NCI-H1436 treated with DMSO at 0.1 percent for 48 hours (cell line): ENCODE measurements around the gene USP37.
A peak's percentile ranks its signal among the peaks of the same experiment; 100 is the strongest.

Experiments
- DNase-seq: peaks from one replicate; lab custom pipeline; 2025; lab: John Stamatoyannopoulos, UW

The USP37 gene

GRCh38 chr2:218429911-218430692 lies 138.0 kb downstream of the USP37 start:
- no peak for DNase-seq

DNA sequence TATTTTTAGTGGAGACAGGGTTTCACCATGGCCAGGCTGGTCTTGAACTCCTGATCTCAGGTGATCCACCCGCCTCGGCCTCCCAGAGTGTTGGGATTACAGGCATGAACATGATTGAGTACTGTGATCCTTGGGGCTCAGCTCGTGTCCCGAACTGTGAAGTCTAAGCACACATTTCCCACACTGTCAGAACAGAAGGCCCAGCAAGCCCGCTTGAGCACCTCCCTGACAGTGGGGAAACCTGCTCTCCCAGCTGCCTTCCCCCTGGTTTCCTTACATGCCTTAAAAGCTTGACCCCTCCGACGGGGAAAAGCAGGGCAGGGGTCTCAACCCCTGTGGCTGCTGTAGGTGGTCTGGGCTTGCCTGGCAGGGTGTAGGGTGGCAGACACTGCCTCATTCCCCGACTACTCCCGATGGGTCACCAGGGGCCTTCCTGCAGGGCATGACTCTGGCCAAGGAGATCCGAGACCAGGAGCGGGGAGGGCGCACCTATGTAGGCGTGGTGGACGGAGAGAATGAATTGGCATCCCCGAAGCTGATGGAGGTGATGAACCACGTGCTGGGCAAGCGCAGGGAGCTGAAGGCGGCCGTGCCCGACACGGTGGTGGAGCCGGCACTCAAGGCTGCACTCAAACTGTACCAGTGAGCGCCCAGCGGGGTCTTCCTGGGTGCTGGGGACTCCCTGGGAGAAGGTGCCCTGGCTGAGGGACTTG lies 139.1 kb downstream of the USP37 start:
- no peak for DNase-seq

- DNase-seq, result no peak
These were observed 140.4 kb downstream of the USP37 start for GRCh38 chr2:218427741-218428140.

- no peak for DNase-seq
These were observed 142.6 kb downstream of the USP37 start for GRCh38 chr2:218425531-218425930.

GRCh38 chr2:218423584-218423983 lies 144.6 kb downstream of the USP37 start:
- no peak for DNase-seq

DNA sequence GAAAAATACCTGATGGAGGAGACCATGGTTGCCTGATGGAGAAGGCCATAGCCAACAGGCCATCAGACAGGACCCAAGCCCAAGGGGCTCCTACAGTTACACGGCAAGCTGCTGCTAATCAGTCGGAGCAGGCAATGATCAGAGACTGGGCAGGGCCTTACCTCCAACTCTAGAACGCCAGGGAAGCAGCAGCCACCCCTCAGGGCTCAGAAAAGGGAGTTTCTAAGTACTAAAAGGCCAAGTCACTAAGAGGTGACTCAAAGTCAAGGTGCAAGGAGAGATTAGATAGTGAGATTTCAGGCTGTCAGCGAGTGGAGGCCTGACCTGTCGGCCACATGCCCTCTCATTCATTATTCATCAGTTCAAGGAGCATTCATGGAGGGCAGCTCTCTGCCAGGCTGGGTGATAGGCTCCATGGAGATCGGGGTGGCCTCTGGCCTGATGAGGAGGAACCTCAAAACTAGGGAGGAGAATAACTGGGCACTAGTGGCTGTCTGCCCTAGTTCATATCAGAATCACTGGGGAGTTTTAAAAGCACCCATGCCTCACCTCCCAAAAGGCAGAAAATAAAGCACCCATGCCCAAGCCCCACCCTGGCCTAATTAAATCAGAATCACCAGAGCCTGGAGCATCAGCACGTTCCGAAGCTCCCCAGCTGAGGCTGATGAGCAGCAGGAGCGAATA lies 145.6 kb downstream of the USP37 start:
- DNase-seq, result no peak

GRCh38 chr2:218421027-218421426 lies 147.1 kb downstream of the USP37 start:
- no peak for DNase-seq

GRCh38 chr2:218419630-218420216 lies 148.4 kb downstream of the USP37 start:
- DNase-seq, result no peak

DNA sequence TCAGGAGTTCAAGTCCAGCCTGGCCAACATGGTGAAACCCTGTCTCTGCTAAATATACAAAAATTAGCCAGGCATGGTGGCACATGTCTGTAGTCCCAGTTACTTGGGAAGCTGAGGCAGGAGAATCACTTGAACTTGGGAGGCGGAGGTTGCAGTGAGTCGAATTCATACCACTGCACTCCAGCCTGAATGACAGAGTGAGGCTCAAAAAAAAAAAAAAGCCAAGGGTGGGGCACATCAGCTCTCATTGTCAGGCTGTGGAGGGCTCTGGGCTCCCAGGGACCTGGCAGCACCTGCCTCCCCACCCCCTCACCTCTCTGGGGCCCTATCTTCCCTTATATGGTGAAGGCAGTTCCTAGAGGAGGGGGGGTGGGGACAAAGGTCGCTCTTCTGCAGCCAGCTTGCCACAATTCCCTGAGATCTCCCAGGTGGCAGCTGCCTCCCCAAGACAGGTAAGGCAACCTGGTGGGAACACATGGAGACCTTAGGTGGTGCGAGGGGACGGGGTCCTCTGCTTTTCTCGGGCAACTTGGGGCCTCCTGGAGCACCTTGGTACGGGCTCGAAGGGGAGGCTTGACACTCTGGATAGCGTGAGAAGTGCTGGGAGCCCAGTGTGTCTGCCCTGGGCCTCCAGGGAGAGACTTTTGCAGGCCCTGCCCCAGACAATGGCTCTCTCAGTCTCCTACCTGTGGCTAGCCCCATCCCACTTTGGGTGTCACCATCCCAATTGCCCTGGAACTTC lies 149.3 kb downstream of the USP37 start, which contains the start of gene VIL1:
Gene VIL1, plus strand, starts transcription at position 407 of the 742 bp plus-strand sequence. CDS start 4,656 bp downstream, outside the sequence.
- peak; percentile 43 for DNase-seq

DNA sequence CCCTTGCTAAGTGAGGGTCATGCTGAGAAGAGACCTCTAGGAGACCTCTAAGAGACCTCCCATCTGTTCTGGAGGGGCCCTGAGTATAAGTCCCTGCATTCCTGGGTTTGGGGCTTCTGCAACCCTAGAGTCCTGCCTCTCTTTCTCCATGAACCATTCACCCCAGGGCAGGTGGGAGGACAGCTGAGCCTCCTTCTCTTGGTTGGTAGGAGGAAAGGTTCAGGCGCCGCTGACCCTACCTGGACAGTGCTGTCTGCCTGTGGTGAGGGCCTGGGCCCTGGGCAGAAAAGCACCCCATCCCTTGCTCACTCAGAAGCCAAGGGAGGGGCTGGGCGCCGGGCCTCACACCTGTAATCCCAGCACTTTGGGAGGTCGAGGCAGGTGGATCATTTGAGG lies 149.8 kb downstream of the USP37 start:
- DNase-seq, result no peak

- no peak for DNase-seq
These were observed 160.4 kb downstream of the USP37 start for GRCh38 chr2:218407717-218408116.

DNA sequence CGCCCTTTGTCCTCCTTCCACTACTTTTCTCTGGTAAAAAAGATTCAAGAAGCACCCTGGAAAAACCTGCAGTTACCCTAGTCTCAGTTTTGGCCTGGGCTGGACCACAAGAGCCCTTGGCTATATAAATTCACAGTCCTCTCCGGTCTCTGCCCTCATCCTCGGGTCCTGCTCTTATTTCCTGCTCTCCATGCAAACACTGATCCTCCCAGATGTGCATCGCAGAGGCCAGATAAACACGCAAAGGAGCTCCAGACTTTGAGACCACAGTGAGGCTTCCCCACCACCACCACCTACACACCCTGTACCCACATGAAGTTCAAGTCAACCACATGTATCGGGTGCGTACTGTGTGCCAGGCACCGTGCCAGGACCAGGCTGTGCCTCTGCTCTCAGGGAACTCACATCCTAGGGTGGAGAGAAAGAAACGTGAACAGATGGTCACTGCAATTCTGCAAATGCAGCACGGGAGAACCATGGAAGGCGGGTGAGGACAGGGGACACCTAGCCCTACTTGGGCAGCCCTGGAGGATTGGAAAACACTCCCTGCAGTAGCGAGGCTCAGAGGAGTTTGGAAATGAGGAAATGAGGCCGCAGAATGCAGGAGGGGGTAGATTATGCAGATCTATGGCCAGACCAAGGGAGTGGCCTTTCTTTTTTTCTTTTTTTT lies 161.1 kb downstream of the USP37 start:
- DNase-seq, result no peak

- DNase-seq, result peak; percentile 71
These were observed 161.8 kb downstream of the USP37 start for GRCh38 chr2:218406209-218406948.

GRCh38 chr2:218405746-218406208 lies 162.4 kb downstream of the USP37 start:
- no peak for DNase-seq

GRCh38 chr2:218405086-218405745 lies 162.9 kb downstream of the USP37 start:
- no peak for DNase-seq

DNA sequence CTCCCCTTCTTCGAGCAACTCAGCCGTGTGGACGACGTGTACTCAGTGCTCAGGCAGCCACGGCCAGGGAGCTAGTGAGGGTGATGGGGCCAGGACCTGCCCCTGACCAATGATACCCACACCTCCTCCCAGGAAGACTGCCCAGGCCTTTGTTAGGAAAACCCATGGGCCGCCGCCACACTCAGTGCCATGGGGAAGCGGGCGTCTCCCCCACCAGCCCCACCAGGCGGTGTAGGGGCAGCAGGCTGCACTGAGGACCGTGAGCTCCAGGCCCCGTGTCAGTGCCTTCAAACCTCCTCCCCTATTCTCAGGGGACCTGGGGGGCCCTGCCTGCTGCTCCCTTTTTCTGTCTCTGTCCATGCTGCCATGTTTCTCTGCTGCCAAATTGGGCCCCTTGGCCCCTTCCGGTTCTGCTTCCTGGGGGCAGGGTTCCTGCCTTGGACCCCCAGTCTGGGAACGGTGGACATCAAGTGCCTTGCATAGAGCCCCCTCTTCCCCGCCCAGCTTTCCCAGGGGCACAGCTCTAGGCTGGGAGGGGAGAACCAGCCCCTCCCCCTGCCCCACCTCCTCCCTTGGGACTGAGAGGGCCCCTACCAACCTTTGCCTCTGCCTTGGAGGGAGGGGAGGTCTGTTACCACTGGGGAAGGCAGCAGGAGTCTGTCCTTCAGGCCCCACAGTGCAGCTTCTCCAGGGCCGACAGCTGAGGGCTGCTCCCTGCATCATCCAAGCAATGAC lies 163.6 kb downstream of the USP37 start:
- no peak for DNase-seq

DNA sequence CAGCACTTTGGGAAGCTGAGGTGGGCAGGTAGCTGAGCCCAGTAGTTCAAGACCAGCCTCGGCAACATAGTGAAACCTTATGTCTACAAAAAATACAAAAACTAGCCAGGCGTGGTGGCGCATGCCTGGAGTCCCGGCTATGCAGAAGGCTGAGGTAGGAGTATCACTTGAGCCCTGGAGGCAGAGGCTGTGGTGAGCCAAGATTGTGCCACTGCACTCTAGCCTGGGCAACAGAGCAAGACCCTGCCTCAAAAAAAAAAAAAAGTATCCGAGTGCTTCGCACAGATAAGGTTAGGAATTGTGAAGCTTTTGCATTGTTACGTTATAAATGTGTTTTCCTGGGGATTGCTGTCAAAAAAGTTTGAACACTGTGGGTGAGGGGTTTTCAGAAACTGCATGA lies 164.3 kb downstream of the USP37 start:
- no peak for DNase-seq

GRCh38 chr2:218402911-218403411 lies 165.2 kb downstream of the USP37 start:
- DNase-seq, result no peak

DNA sequence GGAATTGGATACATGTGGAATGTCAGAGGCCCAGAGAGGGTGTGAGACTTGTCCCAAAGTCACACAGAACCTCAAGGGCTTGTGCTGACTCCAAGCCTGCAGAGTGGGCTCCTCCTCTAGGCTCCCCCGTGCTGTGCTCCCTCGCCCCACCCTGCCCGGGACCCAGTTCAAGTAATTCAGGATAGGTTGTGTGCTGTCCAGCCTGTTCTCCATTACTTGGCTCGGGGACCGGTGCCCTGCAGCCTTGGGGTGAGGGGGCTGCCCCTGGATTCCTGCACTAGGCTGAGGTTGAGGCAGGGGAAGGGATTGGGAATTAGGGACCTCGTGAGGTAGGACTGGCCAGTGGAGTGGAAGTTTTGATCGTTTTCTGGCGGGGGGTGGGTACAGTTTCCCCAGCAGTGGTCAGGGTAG lies 165.7 kb downstream of the USP37 start:
- no peak for DNase-seq
